K562 (cell line): ENCODE results near the gene LRP2BP. TPM values are rescaled to one million over a fixed set of nuclear protein-coding genes. Genes with fewer than 3 reads are reported as not detected.

Source experiments
- ATAC-seq: fragments of 200-7000 bp; cut with Tn5 transposase; 3 replicates; pipeline ENCODE4 v1.9.1; 2020; ENCODE audit warnings: moderate library complexity
- BruUV-seq: library from RNA; stranded (reverse); fragments of 400-500 nt; replicated peaks from 2 replicates; lab custom pipeline; 2021; lab: Mats Ljungman, UMichigan
- CTCF ChIA-PET: fragments of 300-600 bp; formaldehyde crosslinking; extraction: SDS; loops from one replicate; lab custom pipeline; 2021; ENCODE audit warnings: low intra/inter-chr PET ratio; lab: Yijun Ruan, JAX
- POLR2A ChIA-PET: fragments of 300-600, 350-650 bp; sonication (Branson Sonifier 250); formaldehyde crosslinking; extraction: SDS; loops from one replicate; lab custom pipeline; 2021; ENCODE audit warnings: antibody characterized with exemption, inconsistent platforms; lab: Yijun Ruan, JAX
- DNase-seq, 4 experiments: peaks; one replicate each; pipeline versions ENCODE4 v3.0.0 to v3.0.0-alpha.2; 2011 to 2018; ENCODE audit warnings: low spot score in 3 of 4, mixed read lengths in 3 of 4; ENCODE audit errors: extremely low read depth in 1 of 4
- FAIRE-seq: peaks from 2 replicates; lab custom pipeline; 2011; peaks lifted over from hg19 to GRCh38; lab: Jason Lieb, UNC
- H2AFZ ChIP-seq: 2 replicates; pipeline ENCODE4 v1.6.0; 2011; ENCODE audit warnings: low read depth, low read length, control low read depth, inconsistent platforms
- H3K27ac ChIP-seq: fragments of 200-600 bp; 3 replicates; pipeline ENCODE4 v1.8.0; 2011; ENCODE audit warnings: low read depth, mild to moderate bottlenecking, control low read depth, inconsistent platforms, low read length, moderate library complexity, mixed read lengths; ENCODE audit errors: extremely low read depth
- H3K27me3 ChIP-seq, 2 experiments: fragments of 300-600 bp in 1 of 2; 2 replicates in 1 of 2; 3 replicates in 1 of 2; pipeline versions ENCODE4 v1.6.0 to v1.8.0; 2011; ENCODE audit warnings: inconsistent platforms in 2 of 2, low read length in 2 of 2, mild to moderate bottlenecking in 1 of 2, mixed read lengths in 1 of 2, moderate library complexity in 1 of 2; ENCODE audit not compliant: control insufficient read depth in 2 of 2, insufficient read depth in 2 of 2
- H3K36me3 ChIP-seq: fragments of 300-600 bp; 3 replicates; pipeline ENCODE4 v1.8.0; 2011; ENCODE audit warnings: mild to moderate bottlenecking, low read length, inconsistent platforms; ENCODE audit not compliant: control insufficient read depth, insufficient read depth
- H3K4me1 ChIP-seq, 2 experiments: fragments of 200-600 bp in 1 of 2; replicated peaks in 1 of 2; 2 replicates in 1 of 2; 3 replicates in 1 of 2; pipeline versions ENCODE4 v1.5.1 to v1.8.0; 2011; ENCODE audit warnings: inconsistent platforms in 2 of 2, low read length in 2 of 2, mild to moderate bottlenecking in 1 of 2, mixed read lengths in 1 of 2, moderate library complexity in 1 of 2; ENCODE audit not compliant: control insufficient read depth in 2 of 2, insufficient read depth in 2 of 2
- H3K4me2 ChIP-seq: 2 replicates; pipeline ENCODE4 v1.6.1; 2011; ENCODE audit warnings: low read length, control low read depth, inconsistent platforms, mixed read lengths; ENCODE audit not compliant: insufficient read depth
- H3K4me3 ChIP-seq: fragments of 200-600 bp; sonication (generic), shearing (Covaris generic); 2 replicates; pipeline ENCODE4 v1.5.1; 2016; ENCODE audit warnings: control low read depth, inconsistent platforms
- H3K79me2 ChIP-seq: fragments of 200-600 bp; 3 replicates; pipeline ENCODE4 v1.8.0; 2011; ENCODE audit warnings: low read length, inconsistent platforms; ENCODE audit not compliant: control insufficient read depth, insufficient read depth
- H3K9ac ChIP-seq, 2 experiments: 2 replicates each; pipeline versions ENCODE4 v1.6.0 to v1.6.1; 2011; ENCODE audit warnings: low read depth in 2 of 2, low read length in 2 of 2, control low read depth in 1 of 2, inconsistent platforms in 1 of 2, mild to moderate bottlenecking in 1 of 2, mixed read lengths in 1 of 2; ENCODE audit not compliant: insufficient read depth in 1 of 2
- H3K9me1 ChIP-seq: one replicate; pipeline ENCODE4 v1.6.0; 2011; ENCODE audit warnings: inconsistent platforms, mild to moderate bottlenecking, low read length, moderate library complexity; ENCODE audit not compliant: control insufficient read depth, insufficient read depth
- H3K9me3 ChIP-seq: replicated peaks from 2 replicates; pipeline ENCODE4 v1.5.1; 2011; ENCODE audit warnings: low read depth, low read length, inconsistent platforms; ENCODE audit not compliant: control insufficient read depth, insufficient read depth
- H4K20me1 ChIP-seq: replicated peaks from 2 replicates; pipeline ENCODE4 v1.6.1; 2011; ENCODE audit warnings: low read length, inconsistent platforms, mixed read lengths; ENCODE audit not compliant: control insufficient read depth, insufficient read depth
- BCOR ChIP-seq: fragments of 450-650 bp; IDR thresholded peaks from 2 replicates; pipeline ENCODE4 v1.6.1; 2016
- CREB3 ChIP-seq: fragments of 450-650 bp; conservative IDR thresholded peaks from 2 replicates; pipeline ENCODE4 v1.6.1; 2016; ENCODE audit warnings: missing genetic modification characterization, low read depth, mild to moderate bottlenecking, missing compliant biosample characterization, moderate library complexity
- GABPB1 ChIP-seq: sonication (generic); formaldehyde crosslinking; IDR thresholded peaks from 2 replicates; pipeline ENCODE4 v1.8.0; 2022; ENCODE audit warnings: mild to moderate bottlenecking, missing genetic modification reagents
- RAD51 ChIP-seq: fragments of 450-650 bp; IDR thresholded peaks from 2 replicates; pipeline ENCODE4 v1.7.1; 2016; ENCODE audit warnings: low read depth, mild to moderate bottlenecking, borderline replicate concordance
- RBM15 ChIP-seq: fragments of 200-400 bp; formaldehyde crosslinking; IDR thresholded peaks from 2 replicates; pipeline ENCODE4 v1.6.1; 2018; ENCODE audit warnings: mild to moderate bottlenecking, low read length, moderate library complexity; ENCODE audit not compliant: insufficient read depth
- SMARCC2 ChIP-seq: fragments of 450-650 bp; IDR thresholded peaks from 2 replicates; pipeline ENCODE4 v1.6.1; 2017; ENCODE audit warnings: antibody characterized with exemption, moderate library complexity, mild to moderate bottlenecking, low read depth
- ZNF318 ChIP-seq, 2 experiments: fragments of 450-650 bp; IDR thresholded peaks; 2 replicates each; pipeline ENCODE4 v1.6.1; 2016; ENCODE audit warnings: mild to moderate bottlenecking in 2 of 2, borderline replicate concordance in 1 of 2, low read depth in 1 of 2, moderate library complexity in 1 of 2
- WGBS: fragments of 100-300 bp; shearing (Covaris generic); methylation state at CpG from one replicate; pipeline ENCODE4 v1.1.6; 2016; ENCODE audit warnings: low coverage, mixed read lengths; ENCODE audit not compliant: insufficient coverage; ENCODE audit errors: missing lambda C conversion rate; 5-methylcytosine and 5-hydroxymethylcytosine counted together
- in situ Hi-C: fragments of 300-500 bp; cut with MboI; formaldehyde crosslinking; loops from 4 replicates; pipeline ENCODE4 v1.15.0; 2018; ENCODE audit warnings: inconsistent platforms, mixed read lengths
- intact Hi-C: fragments of 100-400 bp; cut with micrococcal nuclease; formaldehyde crosslinking; loops from 2 replicates; pipeline ENCODE4 v1.14.2; 2022
- polyA plus RNA-seq, 8 experiments: library from polyadenylated mRNA; depleted of rRNA in 4 of 8; stranded (reverse) in 5 of 8; unstranded in 3 of 8; fragments of >200 nt; fragmentation: Nextera tagmentation in 2 of 8; fragmentation: Illumina TruSeq in 1 of 8; extraction: Ambion mirVana in 2 of 8; extraction: Trizol in 1 of 8; gene quantifications; 2 replicates each; pipeline versions ENCODE4 v1.2.1 to v1.2.3, GENCODE V29; 2011 to 2014; ENCODE audit warnings: inconsistent platforms in 1 of 8, missing spikeins in 1 of 8
- total RNA-seq, 7 experiments: library from RNA; depleted of rRNA in 6 of 7; stranded (reverse); fragments of >200 nt in 6 of 7; fragmentation: Illumina TruSeq in 2 of 7; extraction: Trizol in 2 of 7; gene quantifications; 2 replicates each; pipeline versions ENCODE4 v1.2.1 to v1.2.3, GENCODE V29; 2011 to 2021; ENCODE audit warnings: low replicate concordance in 1 of 7

LRP2BP gene
- total and polyA plus RNA-seq, 9 of the 15 experiments (the other 6 are each of a cell fraction or from before 2014, with no cell fraction given), result 0.42 to 2.1 (median 0.62) TPM

GRCh38 chr4:185370268-185370949, 25.3 kb downstream of the LRP2BP start:
- intact Hi-C loops (no loop called here), in situ Hi-C loops (no loop called here)
- TF ChIP-seq BCOR (no peak), RBM15 (no peak), RAD51 (no peak), ZNF318 (IDR thresholded peaks at IDR 0.05; ENCODE audit: borderline replicate concordance in 1 of 2, low read depth in 1 of 2) (no peak), SMARCC2 (no peak), GABPB1 (CRISPR knock-in tag) (no peak), CREB3 (tag) (no peak)
- ChIA-PET CTCF (no interaction called here), POLR2A (interaction anchor here (1.4 kb wide), 1 partner anchor 12 kb away, joined by 4 read pairs; no protein-coding TSS in a partner anchor)
- Histone ChIP-seq H3K4me3 (no peak overlapping the region), H3K4me2 (no peak overlapping the region), H3K27me3 (no peaks in the 10 kb centered on the region), H3K27ac (no peak overlapping the region), H4K20me1 (no peaks in the 10 kb centered on the region), H3K79me2 (no peaks in the 10 kb centered on the region), H3K9me1 (no peaks in the 10 kb centered on the region), H2AFZ (no peak overlapping the region), H3K9ac (no peak overlapping the region), H3K9me3 (no peaks in the 10 kb centered on the region), H3K4me1 (peaks cover 0 to 12% of the 10 kb centered on the region in 2 experiments; a peak in 3 of 5 replicates), H3K36me3 (peaks cover 4% of the 10 kb centered on the region; the same call in 1 of the 3 replicates)
- ATAC-seq (no peak), FAIRE-seq (no peak), DNase-seq (no peak)
- 91% methylated on average over 11 of the region's 11 CpGs for WGBS
- no TSS peak for BruUV-seq
